ENCODE data around the gene KRTAP27-1.

Gene KRTAP27-1

GRCh38 chr21:30337276-30337744 lies at the start of gene KRTAP27-1:
Gene KRTAP27-1 (minus strand): TSS chr21:30337694. CDS start chr21:30337668, 26 bp downstream.
- no peak for DNase-seq (ENCODE audit: low read depth, low spot score)
- H3K27ac ChIP-seq: no peak within 1 kb of the TSS

DNA sequence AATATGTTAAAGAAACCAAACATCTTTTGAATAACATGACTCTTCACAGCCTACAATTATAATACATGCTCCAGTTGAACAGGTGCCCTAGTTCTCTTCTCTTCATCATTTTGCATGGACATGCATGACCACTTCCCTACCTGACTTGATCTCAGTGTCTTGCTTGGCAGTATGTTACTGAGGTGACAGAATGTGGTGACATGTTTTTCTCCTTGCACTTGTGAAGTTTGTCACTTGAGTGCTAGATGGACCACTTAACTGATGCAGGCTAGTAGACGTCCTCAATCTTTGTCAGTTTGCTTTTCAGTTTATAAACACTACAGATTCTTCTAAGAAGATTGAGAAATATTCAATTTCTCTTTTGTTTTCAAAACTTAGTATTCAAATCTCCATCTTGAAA lies 44.7 kb upstream of the KRTAP27-1 start:
- DNase-seq (ENCODE audit: low read depth, low spot score): no peak
- H3K27ac ChIP-seq: no peak overlapping the region

- no peak for DNase-seq (ENCODE audit: low read depth, low spot score)
- H3K27ac ChIP-seq: no peak within 1 kb of the TSS
Measured at GRCh38 chr21:30372139-30372770, 34.8 kb upstream of the KRTAP27-1 start, which contains the start of gene KRTAP13-2. Gene KRTAP13-2 (minus strand): TSS chr21:30372271. CDS start chr21:30372213, 58 bp downstream.

GRCh38 chr21:30355906-30356305 lies 18.4 kb upstream of the KRTAP27-1 start:
- no peak overlapping the region for H3K27ac ChIP-seq
- DNase-seq (ENCODE audit: low read depth, low spot score): no peak

DNA sequence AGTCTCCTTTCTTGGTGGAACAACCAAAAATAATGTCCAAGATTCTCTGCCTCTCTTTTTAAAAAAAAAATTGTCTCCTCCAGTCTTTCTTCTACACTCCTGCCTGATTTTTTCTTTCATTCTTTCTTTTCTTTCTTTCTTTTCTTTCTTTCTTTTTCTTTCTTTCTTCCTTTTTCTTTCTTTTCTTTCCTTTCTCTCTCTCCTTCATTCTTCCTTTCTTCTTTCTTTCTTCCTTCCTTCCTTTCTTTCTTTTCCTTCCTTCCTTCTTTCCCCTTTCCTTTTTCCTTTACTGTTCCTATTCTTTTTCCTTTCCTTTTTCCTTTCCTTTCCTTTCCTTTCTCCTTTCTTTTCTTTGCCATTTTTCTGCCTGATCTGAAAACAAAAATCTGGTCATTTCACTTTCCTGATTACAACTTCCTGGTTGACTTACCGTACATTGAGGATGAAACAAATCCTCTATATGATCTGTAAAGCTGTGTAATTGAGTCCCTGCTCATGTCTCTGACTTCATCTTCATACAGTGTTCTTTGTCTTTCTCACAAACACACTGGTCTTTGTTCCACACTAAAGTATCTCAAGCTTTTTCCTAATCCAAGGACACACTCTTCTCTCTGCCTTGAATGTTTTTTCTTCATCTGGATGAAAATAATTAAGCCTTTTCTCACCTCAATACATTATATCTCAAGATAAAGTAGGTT lies 17.0 kb upstream of the KRTAP27-1 start:
- DNase-seq (ENCODE audit: low read depth, low spot score): no peak
- no peak overlapping the region for H3K27ac ChIP-seq

DNA sequence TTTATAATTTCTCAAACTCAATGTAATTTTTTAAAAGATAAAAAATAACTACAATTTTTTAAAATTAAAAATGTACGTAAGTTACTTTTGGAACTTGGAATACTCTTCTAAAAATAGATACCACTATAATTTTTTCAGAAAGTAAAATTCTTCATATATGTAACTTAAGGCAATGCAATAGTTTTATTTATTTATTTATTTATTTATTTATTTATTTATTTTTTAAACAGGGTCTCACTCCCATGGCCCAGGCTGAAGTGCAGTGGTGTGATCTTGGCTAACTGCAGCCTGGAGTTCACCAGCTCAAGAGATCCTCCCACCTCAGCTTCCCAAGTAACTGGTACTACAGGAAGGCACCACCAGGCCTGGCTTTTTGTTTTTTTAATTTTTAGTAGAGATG lies 14.0 kb upstream of the KRTAP27-1 start:
- H3K27ac ChIP-seq: no peak overlapping the region
- DNase-seq (ENCODE audit: low read depth, low spot score): no peak

DNA sequence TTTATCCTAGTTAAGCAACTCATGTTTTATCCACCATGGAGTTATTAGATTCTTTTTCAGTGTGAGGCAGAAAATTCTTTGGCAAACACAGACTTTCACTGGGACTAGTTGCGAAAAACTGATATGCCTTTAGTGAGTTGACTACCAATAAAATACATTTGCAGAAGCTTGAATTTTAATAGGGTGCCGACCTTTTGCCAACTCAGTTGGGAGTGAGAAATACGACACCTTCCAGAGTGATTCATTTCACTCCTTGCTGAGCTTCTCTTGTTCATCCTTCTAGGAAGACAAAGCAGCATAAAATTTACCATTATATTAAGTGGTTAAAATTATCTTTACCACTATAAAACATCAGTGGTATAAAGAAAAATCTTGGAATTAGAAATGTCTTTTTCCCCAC lies 12.1 kb upstream of the KRTAP27-1 start:
- H3K27ac ChIP-seq: no peak overlapping the region
- no peak for DNase-seq (ENCODE audit: low read depth, low spot score)

GRCh38 chr21:30348506-30348905 lies 11.0 kb upstream of the KRTAP27-1 start, which contains the start of gene KRTAP23-1:
Gene KRTAP23-1 (minus strand): TSS chr21:30348606. CDS start chr21:30348606, 0 bp downstream.
- no peak within 1 kb of the TSS for H3K27ac ChIP-seq
- DNase-seq (ENCODE audit: low read depth, low spot score): no peak

DNA sequence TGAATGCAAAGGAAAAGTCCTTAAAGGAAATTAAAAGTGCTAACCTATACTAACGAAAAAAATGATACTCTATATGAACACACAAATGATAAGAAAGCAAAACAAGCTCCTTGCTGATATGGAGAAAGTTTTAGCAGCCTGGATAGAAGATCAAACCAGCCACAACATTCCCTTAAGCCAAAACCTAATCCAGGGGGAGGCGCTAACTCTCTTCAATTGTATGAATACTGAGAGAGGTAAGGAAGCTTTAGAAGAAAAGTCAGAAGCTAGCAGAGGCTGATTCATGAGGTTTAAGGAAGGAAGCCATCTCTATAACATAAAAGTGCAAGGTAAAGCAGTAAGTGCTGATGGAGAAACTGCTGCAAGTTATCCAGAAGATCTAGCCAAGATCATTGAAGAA lies 7.5 kb upstream of the KRTAP27-1 start:
- no peak overlapping the region for H3K27ac ChIP-seq

DNA sequence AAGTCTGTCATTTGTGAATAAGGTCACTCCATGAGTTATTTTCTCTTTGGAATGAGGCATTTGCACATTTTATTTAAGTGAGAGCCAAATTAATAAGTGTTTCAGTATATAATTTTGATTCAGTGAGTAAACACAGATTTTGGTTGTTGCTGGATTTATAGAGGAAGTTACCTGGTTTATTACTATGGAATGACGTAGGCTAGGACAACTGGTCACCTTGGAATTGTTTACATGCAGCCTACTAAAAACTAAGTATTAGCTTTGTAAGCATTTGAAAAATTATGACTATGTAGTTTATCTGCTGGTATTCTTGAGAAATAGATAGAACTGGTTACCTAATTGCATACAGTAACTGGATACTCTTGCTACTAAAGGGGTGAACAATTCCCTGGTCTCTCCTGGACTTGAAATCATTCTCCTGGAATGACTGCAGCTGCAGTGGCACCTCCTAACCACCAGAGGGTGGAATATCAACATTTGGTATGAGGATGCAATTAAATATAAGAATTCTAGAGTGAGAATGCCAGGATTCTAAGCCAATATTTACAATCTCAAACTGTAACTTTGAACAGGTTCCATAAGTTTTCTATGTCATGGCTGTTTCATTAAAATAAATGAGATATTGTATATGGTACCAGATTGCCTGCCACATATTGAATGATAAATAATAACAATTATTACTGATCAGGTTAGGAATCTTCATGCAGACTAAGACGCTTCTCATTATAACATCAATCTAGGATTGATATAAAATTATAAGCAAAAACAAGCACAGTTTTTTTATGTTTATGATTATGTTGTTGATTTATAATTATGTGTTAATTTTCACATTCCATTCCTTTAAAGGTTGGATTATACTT lies 3.5 kb upstream of the KRTAP27-1 start:
- no peak overlapping the region for H3K27ac ChIP-seq
- DNase-seq (ENCODE audit: low read depth, low spot score): peak; percentile 26

More for the DNA sequence above, 7.5 kb upstream of the KRTAP27-1 start:
- no peak for DNase-seq (ENCODE audit: low read depth, low spot score)

- no peak overlapping the region for H3K27ac ChIP-seq
Measured at GRCh38 chr21:30338717-30339116, 1.2 kb upstream of the KRTAP27-1 start.

GRCh38 chr21:30337772-30338171 lies 278 bp upstream of the KRTAP27-1 start:
- no peak overlapping the region for H3K27ac ChIP-seq
- peak; percentile 29 for DNase-seq (ENCODE audit: low read depth, low spot score)

More at GRCh38 chr21:30338717-30339116, 1.2 kb upstream of the KRTAP27-1 start:
- no peak for DNase-seq (ENCODE audit: low read depth, low spot score)

- H3K27ac ChIP-seq: no peak overlapping the region
- DNase-seq (ENCODE audit: low read depth, low spot score): no peak
Measured at GRCh38 chr21:30336596-30336995, 898 bp downstream of the KRTAP27-1 start.

GRCh38 chr21:30333736-30334135 lies 3.8 kb downstream of the KRTAP27-1 start:
- no peak overlapping the region for H3K27ac ChIP-seq
- no peak for DNase-seq (ENCODE audit: low read depth, low spot score)

- DNase-seq (ENCODE audit: low read depth, low spot score): no peak
- H3K27ac ChIP-seq: no peak overlapping the region
Measured at GRCh38 chr21:30332681-30333080, 4.8 kb downstream of the KRTAP27-1 start.

- no peak for DNase-seq (ENCODE audit: low read depth, low spot score)
- peak overlapping the region; percentile 8 for H3K27ac ChIP-seq
Measured at GRCh38 chr21:30329203-30329875, 8.2 kb downstream of the KRTAP27-1 start.

DNA sequence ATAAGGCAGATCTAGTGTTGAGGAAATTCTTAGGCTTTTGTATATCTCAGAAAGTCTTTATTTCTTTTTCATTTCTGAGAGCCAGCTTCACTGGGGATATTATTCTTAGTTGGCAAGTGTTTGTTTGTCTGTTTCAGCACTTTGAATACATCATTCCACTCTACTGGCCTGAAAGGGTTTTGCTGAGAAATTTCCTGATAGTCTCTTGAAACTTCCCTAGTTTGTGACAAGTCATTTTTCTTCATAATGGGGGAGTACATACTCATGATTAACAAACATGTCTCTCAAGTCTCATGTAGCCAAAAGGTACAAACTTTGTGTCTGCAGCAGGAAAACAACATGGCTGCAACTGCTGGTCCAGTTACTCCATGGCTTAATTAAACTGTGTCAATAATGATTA lies 11.1 kb downstream of the KRTAP27-1 start:
- DNase-seq (ENCODE audit: low read depth, low spot score): no peak
- no peak overlapping the region for H3K27ac ChIP-seq

GRCh38 chr21:30320215-30320614 lies 17.3 kb downstream of the KRTAP27-1 start, which contains the start of gene KRTAP26-1:
Gene KRTAP26-1 (minus strand): TSS chr21:30320315. CDS start chr21:30320035, 280 bp downstream.
- no peak for DNase-seq (ENCODE audit: low read depth, low spot score)
- H3K27ac ChIP-seq: no peak within 1 kb of the TSS

GRCh38 chr21:30315701-30316100 lies 21.8 kb downstream of the KRTAP27-1 start:
- no peak for DNase-seq (ENCODE audit: low read depth, low spot score)
- H3K27ac ChIP-seq: no peak overlapping the region

DNA sequence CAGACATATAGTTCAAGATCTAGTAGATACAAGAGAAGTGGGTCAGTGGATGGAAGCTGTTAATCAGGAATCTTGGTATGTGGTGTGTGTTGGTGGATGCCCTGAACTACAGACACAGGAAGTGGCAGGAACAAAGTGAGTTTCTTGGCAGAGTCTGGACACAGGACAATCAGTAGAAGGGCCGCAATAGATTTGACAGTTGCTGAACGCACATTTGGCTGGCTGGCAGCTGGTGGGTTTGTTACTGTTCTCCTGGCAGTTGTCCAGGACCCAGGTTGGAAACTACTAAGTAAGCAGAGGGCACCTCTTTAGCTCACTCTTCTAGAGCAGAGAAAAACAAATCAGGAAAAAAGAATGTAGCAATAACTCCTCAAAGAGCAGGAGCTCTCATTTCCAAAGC lies 30.6 kb downstream of the KRTAP27-1 start:
- no peak for DNase-seq (ENCODE audit: low read depth, low spot score)
- H3K27ac ChIP-seq: no peak overlapping the region
